ENCODE data around the gene EPHA5.

The EPHA5 gene

GRCh38 chr4:65508168-65508567 lies 162.1 kb downstream of the EPHA5 start:
- no peak for TF ChIP-seq CTCF (IDR thresholded peaks at IDR 0.05; ENCODE audit: extremely low read depth, missing control alignments)
- no peak for DNase-seq (ENCODE audit: low spot score)

DNA sequence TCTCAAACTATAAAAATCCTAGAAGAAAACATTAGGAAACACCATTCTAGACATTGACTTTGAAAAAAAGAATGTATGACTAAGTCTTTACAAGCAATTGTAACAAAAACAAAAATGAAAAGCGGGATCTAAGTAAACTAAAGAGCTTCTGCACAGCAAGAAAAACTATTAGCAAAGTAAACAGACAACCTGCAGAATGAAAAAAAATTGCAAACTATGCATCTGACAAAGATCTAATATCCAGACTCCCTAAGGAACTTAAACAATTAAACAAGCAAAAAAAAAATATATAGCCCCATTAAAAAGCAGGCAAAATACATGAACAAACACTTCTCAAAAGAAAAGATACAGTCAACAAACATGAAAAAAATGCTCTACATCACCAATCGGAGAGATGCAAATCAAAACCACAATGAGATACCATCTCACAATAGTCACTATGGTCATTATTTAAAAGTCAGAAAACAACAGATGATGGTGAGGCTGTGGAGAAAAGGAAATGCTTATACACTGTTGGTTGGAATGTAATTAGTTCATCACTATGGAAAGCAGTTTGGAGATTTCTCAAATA lies 168.1 kb downstream of the EPHA5 start:
- no peak for DNase-seq (ENCODE audit: low spot score)
- TF ChIP-seq CTCF (IDR thresholded peaks at IDR 0.05; ENCODE audit: extremely low read depth, missing control alignments) = no peak

DNA sequence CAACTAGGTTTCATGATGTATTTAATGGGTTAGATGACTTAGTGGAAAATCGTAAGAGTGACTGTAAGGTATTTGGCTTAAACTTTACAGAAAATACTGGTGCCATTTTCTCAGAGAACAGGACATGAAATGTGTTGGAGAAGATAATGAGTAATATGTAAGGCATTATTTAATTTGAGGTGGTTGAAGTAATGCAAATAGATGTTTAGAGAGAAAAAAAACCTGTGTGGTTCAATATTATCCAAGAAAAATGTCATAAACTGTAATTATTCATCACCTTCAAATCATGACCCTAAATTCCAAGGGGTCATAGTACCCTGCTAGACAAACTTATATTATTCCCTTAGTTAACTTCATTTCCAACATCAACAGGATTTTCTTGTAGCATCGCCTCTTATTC lies 171.7 kb downstream of the EPHA5 start:
- DNase-seq (ENCODE audit: low spot score) = no peak
- no peak for TF ChIP-seq CTCF (IDR thresholded peaks at IDR 0.05; ENCODE audit: extremely low read depth, missing control alignments)

GRCh38 chr4:65495439-65495838 lies 174.8 kb downstream of the EPHA5 start:
- no peak for TF ChIP-seq CTCF (IDR thresholded peaks at IDR 0.05; ENCODE audit: extremely low read depth, missing control alignments)
- DNase-seq (ENCODE audit: low spot score) = no peak

GRCh38 chr4:65482410-65482809 lies 187.9 kb downstream of the EPHA5 start:
- TF ChIP-seq CTCF (IDR thresholded peaks at IDR 0.05; ENCODE audit: extremely low read depth, missing control alignments) = no peak
- no peak for DNase-seq (ENCODE audit: low spot score)

- TF ChIP-seq CTCF (IDR thresholded peaks at IDR 0.05; ENCODE audit: extremely low read depth, missing control alignments) = no peak
Measured at GRCh38 chr4:65472531-65472930, 197.8 kb downstream of the EPHA5 start.

GRCh38 chr4:65467068-65467680 lies 203.1 kb downstream of the EPHA5 start:
- TF ChIP-seq CTCF (IDR thresholded peaks at IDR 0.05; ENCODE audit: extremely low read depth, missing control alignments) = no peak
- no peak for DNase-seq (ENCODE audit: low spot score)

More at GRCh38 chr4:65472531-65472930, 197.8 kb downstream of the EPHA5 start:
- no peak for DNase-seq (ENCODE audit: low spot score)
